HepG2 (cell line): Measurements from ENCODE around the gene AUNIP. TPM values are rescaled to one million over a fixed set of nuclear protein-coding genes. Genes with fewer than 3 reads are reported as not detected.

ENCODE experiments used
- ATAC-seq: fragments of 200-7000 bp; cut with Tn5 transposase; 3 replicates; pipeline ENCODE4 v1.9.1; 2020; ENCODE audit warnings: mild to moderate bottlenecking, moderate library complexity
- BruUV-seq: library from RNA; stranded (reverse); fragments of 400-500 nt; replicated peaks from 2 replicates; lab custom pipeline; 2021; lab: Mats Ljungman, UMichigan
- CTCF ChIA-PET: fragments of 300-600 bp; formaldehyde crosslinking; extraction: SDS; loops from one replicate; lab custom pipeline; 2021; ENCODE audit warnings: low total read pairs, inconsistent platforms, low intra/inter-chr PET ratio; lab: Yijun Ruan, JAX
- POLR2A ChIA-PET: fragments of 350-600 bp; sonication (Branson Sonifier 250); formaldehyde crosslinking; loops from one replicate; lab custom pipeline; 2020; ENCODE audit warnings: antibody characterized with exemption, inconsistent platforms; lab: Yijun Ruan, JAX
- DNase-seq: peaks from one replicate; pipeline ENCODE4 v3.0.0-alpha.2; 2015; ENCODE audit warnings: low spot score
- FAIRE-seq: peaks from 3 replicates; lab custom pipeline; 2011; peaks lifted over from hg19 to GRCh38; lab: Jason Lieb, UNC
- H2AFZ ChIP-seq: one replicate; pipeline ENCODE4 v1.6.1; 2011; ENCODE audit warnings: low read length, inconsistent platforms
- H3K27ac ChIP-seq: fragments of 300-600 bp; 3 replicates; pipeline ENCODE4 v1.8.0; 2011; ENCODE audit warnings: mixed run types, mild to moderate bottlenecking, mixed read lengths, low read length, inconsistent platforms; ENCODE audit not compliant: insufficient read depth; ENCODE audit errors: extremely low read length
- H3K27me3 ChIP-seq, 2 experiments: fragments of 200-600 bp in 1 of 2; 2 replicates in 1 of 2; 3 replicates in 1 of 2; pipeline versions ENCODE4 v1.6.0 to v1.8.0; 2011; ENCODE audit warnings: low read length in 2 of 2, mild to moderate bottlenecking in 2 of 2, moderate library complexity in 2 of 2, inconsistent platforms in 1 of 2; ENCODE audit not compliant: insufficient read depth in 2 of 2, control insufficient read depth in 1 of 2
- H3K36me3 ChIP-seq, 2 experiments: fragments of 200-600 bp in 1 of 2; replicated peaks in 1 of 2; 2 replicates in 1 of 2; 3 replicates in 1 of 2; pipeline versions ENCODE4 v1.5.1 to v1.8.0; 2011; ENCODE audit warnings: low read length in 2 of 2, inconsistent platforms in 1 of 2; ENCODE audit not compliant: insufficient read depth in 2 of 2, control insufficient read depth in 1 of 2
- H3K4me1 ChIP-seq: 2 replicates; pipeline ENCODE4 v1.5.1; 2012; ENCODE audit warnings: low read length, inconsistent platforms; ENCODE audit not compliant: insufficient read depth
- H3K4me2 ChIP-seq: 2 replicates; pipeline ENCODE4 v1.6.0; 2011; ENCODE audit warnings: low read depth, low read length, inconsistent platforms
- H3K4me3 ChIP-seq, 3 experiments: fragments of 200-600 bp in 1 of 3; sonication (generic), shearing (Covaris generic) in 1 of 3; replicated peaks in 1 of 3; 2 replicates each; pipeline ENCODE4 v1.5.1; 2011 to 2016; ENCODE audit warnings: low read length in 3 of 3, inconsistent platforms in 2 of 3, low read depth in 2 of 3, mild to moderate bottlenecking in 2 of 3, control low read depth in 1 of 3, mixed read lengths in 1 of 3; ENCODE audit not compliant: insufficient read depth in 1 of 3
- H3K79me2 ChIP-seq: one replicate; pipeline ENCODE4 v1.6.1; 2011; ENCODE audit warnings: low read length, inconsistent platforms; ENCODE audit not compliant: insufficient read depth
- H3K9ac ChIP-seq: 2 replicates; pipeline ENCODE4 v1.6.0; 2011; ENCODE audit warnings: mild to moderate bottlenecking, low read depth, low read length, inconsistent platforms; ENCODE audit not compliant: insufficient read depth
- H3K9me3 ChIP-seq: 2 replicates; pipeline ENCODE4 v1.5.1; 2012; ENCODE audit warnings: mild to moderate bottlenecking, low read length
- H4K20me1 ChIP-seq: 2 replicates; pipeline ENCODE4 v1.6.0; 2011; ENCODE audit warnings: inconsistent platforms, mild to moderate bottlenecking, low read length, moderate library complexity; ENCODE audit not compliant: insufficient read depth
- ETV5 ChIP-seq: IDR thresholded peaks from 2 replicates; pipeline ENCODE4 v1.6.1; 2018; ENCODE audit warnings: missing biosample characterization, missing genetic modification reagents, inconsistent platforms, borderline replicate concordance
- GABPA ChIP-seq, 2 experiments: IDR thresholded peaks; 2 replicates each; pipeline ENCODE4 v1.6.1; 2011 to 2016; ENCODE audit warnings: low read depth in 2 of 2, low read length in 1 of 2, missing biosample characterization in 1 of 2, missing genetic modification characterization in 1 of 2
- HOXA3 ChIP-seq: sonication (generic); formaldehyde crosslinking; IDR thresholded peaks from 2 replicates; pipeline ENCODE4 v1.5.0; 2020; ENCODE audit warnings: missing genetic modification reagents
- KDM5B ChIP-seq: sonication (generic); formaldehyde crosslinking; IDR thresholded peaks from 2 replicates; pipeline ENCODE4 v1.4.0; 2020; ENCODE audit warnings: missing genetic modification reagents, mild to moderate bottlenecking, borderline replicate concordance
- MED1 ChIP-seq: sonication (generic); formaldehyde crosslinking; IDR thresholded peaks from 2 replicates; pipeline ENCODE4 v1.4.0; 2020; ENCODE audit warnings: missing genetic modification reagents
- PATZ1 ChIP-seq: sonication (generic); formaldehyde crosslinking; IDR thresholded peaks from 2 replicates; pipeline ENCODE4 v1.4.0; 2020; ENCODE audit warnings: missing genetic modification reagents
- SP4 ChIP-seq: sonication (generic); formaldehyde crosslinking; IDR thresholded peaks from 2 replicates; pipeline ENCODE4 v1.8.1; 2023; ENCODE audit warnings: mild to moderate bottlenecking, missing genetic modification reagents
- ZBTB38 ChIP-seq: sonication (generic); formaldehyde crosslinking; IDR thresholded peaks from 2 replicates; pipeline ENCODE4 v1.5.1; 2020; ENCODE audit warnings: mild to moderate bottlenecking, missing genetic modification reagents
- ZNF432 ChIP-seq: sonication (generic); formaldehyde crosslinking; IDR thresholded peaks from 2 replicates; pipeline ENCODE4 v1.5.0; 2020; ENCODE audit warnings: missing genetic modification reagents, mild to moderate bottlenecking, borderline replicate concordance
- ZNF468 ChIP-seq: sonication (generic); formaldehyde crosslinking; IDR thresholded peaks from 2 replicates; pipeline ENCODE4 v1.8.0; 2022; ENCODE audit warnings: mild to moderate bottlenecking, moderate library complexity, missing genetic modification reagents
- ZNF788 ChIP-seq: sonication (generic); formaldehyde crosslinking; IDR thresholded peaks from 2 replicates; pipeline ENCODE4 v1.5.0; 2020; ENCODE audit warnings: mild to moderate bottlenecking, missing genetic modification reagents, borderline replicate concordance
- WGBS: methylation state at CpG from one replicate; pipeline ENCODE4 v1.1.6; 2017; ENCODE audit warnings: low lambda C conversion rate; 5-methylcytosine and 5-hydroxymethylcytosine counted together
- in situ Hi-C: cut with HindIII; loops from 2 replicates; pipeline ENCODE4 v1.10.0; 2017; ENCODE audit warnings: low pct_unique_long_range_greater_than_20kb; ENCODE audit not compliant: extremely low pct_ligation_motif_present
- intact Hi-C: fragments of 100-400 bp; cut with micrococcal nuclease; formaldehyde crosslinking; loops from one replicate; pipeline ENCODE4 v1.10.0; 2022; ENCODE audit not compliant: unreplicated experiment
- polyA plus RNA-seq, 8 experiments: library from polyadenylated mRNA; depleted of rRNA in 3 of 8; stranded (reverse) in 7 of 8; unstranded in 1 of 8; fragments of >200 nt; fragmentation: Illumina TruSeq in 4 of 8; extraction: Trizol in 4 of 8; gene quantifications; 2 replicates each; pipeline versions ENCODE4 v1.2.1 to v1.2.3, GENCODE V29; 2011 to 2016; ENCODE audit warnings: low read depth in 4 of 8, missing spikeins in 1 of 8, mixed read lengths in 1 of 8; ENCODE audit not compliant: insufficient read depth in 1 of 8
- total RNA-seq, 5 experiments: library from RNA; depleted of rRNA; stranded (reverse); fragments of >200 nt; fragmentation: Illumina TruSeq; extraction: Trizol; gene quantifications; 2 replicates each; pipeline ENCODE4 v1.2.3, GENCODE V29; 2016; ENCODE audit warnings: low read depth in 1 of 5
- TF ChIP-seq, protein P1 (sequence below): sonication (generic); formaldehyde crosslinking; IDR thresholded peaks from 2 replicates; pipeline ENCODE4 v1.4.0; 2020; ENCODE audit warnings: low read depth, missing genetic modification reagents

AUNIP gene
- total and polyA plus RNA-seq, 2 of the 13 experiments (the other 11 are each of a cell fraction or from before 2014, with no cell fraction given) = 3.8 to 12.3 TPM

DNA sequence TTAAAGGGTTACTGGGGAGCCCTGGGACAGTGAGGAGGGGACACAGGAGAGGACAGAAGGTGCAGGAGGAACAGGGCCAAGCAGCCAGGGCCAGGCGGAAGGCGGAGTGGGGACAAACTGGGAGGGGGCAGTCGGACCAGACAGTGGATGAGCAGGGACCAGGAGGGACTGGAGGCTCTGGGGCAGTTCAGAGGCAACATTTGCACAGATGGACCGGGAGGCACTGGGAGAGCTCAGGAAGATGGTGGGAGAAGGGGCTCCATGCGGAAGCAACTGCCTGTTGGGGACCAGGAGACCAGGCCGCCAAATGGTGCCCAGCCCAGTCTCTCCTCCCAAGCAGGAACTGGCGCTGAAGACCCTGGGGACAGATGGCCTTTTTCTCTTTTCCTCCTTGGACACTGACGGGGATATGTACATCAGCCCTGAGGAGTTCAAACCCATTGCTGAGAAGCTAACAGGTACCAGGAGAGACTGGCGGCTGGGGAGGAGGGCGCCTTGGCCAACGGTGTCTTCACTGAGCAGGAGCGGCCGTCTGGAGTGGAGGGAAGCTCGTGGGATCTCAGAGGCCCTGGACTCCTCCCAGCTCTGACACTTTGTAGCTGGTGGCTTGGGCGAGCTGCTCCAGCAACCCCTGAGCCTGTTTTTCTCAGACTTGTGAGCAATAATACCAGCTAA is 58.4 kb downstream of the AUNIP start (continued):
- TF ChIP-seq PATZ1 (CRISPR knock-in tag) = 0 out of 2 replicates have a peak, but pooled peaks have one; percentile 15
- TF ChIP-seq ZBTB38 (CRISPR knock-in tag) = peak; percentile 48; the same call in 1 of the 2 replicates

DNA sequence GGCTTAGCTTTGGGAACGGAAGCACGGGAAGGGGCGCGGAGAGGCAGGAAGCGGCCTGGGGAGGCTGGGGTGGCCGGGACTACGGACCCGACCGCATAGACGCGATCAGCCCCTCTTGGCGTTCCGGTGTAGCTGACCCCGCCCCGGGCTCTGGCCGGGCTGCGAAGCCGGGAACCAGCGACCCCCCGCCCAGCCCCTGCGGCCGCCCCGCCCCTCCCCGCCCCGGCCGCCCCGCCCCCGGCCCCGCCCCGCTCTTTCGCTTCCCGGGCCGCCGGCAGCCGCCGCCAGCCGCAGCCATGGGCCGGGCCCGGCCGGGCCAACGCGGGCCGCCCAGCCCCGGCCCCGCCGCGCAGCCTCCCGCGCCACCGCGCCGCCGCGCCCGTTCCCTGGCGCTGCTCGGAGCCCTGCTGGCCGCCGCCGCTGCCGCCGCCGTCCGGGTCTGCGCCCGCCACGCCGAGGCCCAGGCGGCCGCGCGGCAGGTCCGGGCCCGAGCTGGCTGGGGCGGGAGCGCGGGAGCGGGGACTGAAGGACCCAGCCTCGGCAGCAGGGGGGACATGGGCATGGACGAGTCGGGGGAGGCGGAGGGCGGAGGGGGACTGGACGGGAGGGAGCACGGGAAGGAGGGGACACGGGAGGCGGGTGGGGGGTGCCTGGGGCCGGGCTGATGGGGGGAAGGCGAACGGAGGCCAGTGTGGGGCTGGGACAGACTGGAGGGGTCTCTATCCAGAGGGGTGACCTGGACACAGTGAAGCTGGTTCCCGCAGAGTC is 59.1 kb downstream of the AUNIP start, which contains the start of gene SELENON:
TSS of gene SELENON (plus strand) at position 259 of the 768 bp plus-strand sequence. CDS start at position 297, 38 bp downstream.
- Histone ChIP-seq H3K27me3 (peaks cover 0 to 13% of the 10 kb centered on the region in 2 experiments; a peak in 1 of 5 replicates), H3K36me3 (no peaks in the 10 kb centered on the region), H3K4me1 (peaks cover 26% of the 10 kb centered on the region), H3K9ac (peak within 1 kb of the TSS; percentile 69; the same call in 1 of the 2 replicates), H3K4me2 (peak within 1 kb of the TSS; percentile 92), H4K20me1 (no peaks in the 10 kb centered on the region), H3K27ac (no peak within 1 kb of the TSS), H3K4me3 (peak within 1 kb of the TSS; percentile 49 to 76 (median 74)), H3K9me3 (no peaks in the 10 kb centered on the region), H3K79me2 (no peaks in the 10 kb centered on the region), H2AFZ (no peak within 1 kb of the TSS)
- 4% methylated on average over 9 of the region's 91 CpGs for WGBS
- POLR2A ChIA-PET = interaction anchor here (1.0 to 1.1 kb wide), 3 partner anchors 20 to 191 kb away, joined by 3 read pairs; partner anchors contain the start of gene MTFR1L
- intact Hi-C loops = loop anchor here (5.0 kb wide), 2 partner anchors 43 to 183 kb away; partner anchors contain the start of gene MAN1C1
- in situ Hi-C loops = loop anchor here (5.0 to 25.0 kb wide), 2 partner anchors 43 to 188 kb away; partner anchors contain the start of gene MAN1C1
- BruUV-seq = no TSS peak
- peak; percentile 20 for DNase-seq
- FAIRE-seq = no peak
- peak; percentile 59 for ATAC-seq
- CTCF ChIA-PET = no interaction called here
- TF ChIP-seq MED1 (CRISPR knock-in tag) (no peak), ZNF788 (CRISPR knock-in tag) (no peak), ZNF432 (CRISPR knock-in tag) (no peak), GABPA (IDR thresholded peaks at IDR 0.05; ENCODE audit: low read depth, low read length) (peak; percentile 15; the same call in 1 of the 2 replicates), GABPA (CRISPR knock-in tag; IDR thresholded peaks at IDR 0.05; ENCODE audit: low read depth) (no peak), ETV5 (peak; percentile 20; the same call in 1 of the 2 replicates), HOXA3 (CRISPR knock-in tag) (peak; percentile 47; the same call in 1 of the 2 replicates), ZNF468 (CRISPR knock-in tag) (no peak), KDM5B (CRISPR knock-in tag) (0 out of 2 replicates have a peak, but pooled peaks have one; percentile 20), SP4 (CRISPR knock-in tag) (peak; percentile 43; the same call in 1 of the 2 replicates)
- TF ChIP-seq, protein P1, sequence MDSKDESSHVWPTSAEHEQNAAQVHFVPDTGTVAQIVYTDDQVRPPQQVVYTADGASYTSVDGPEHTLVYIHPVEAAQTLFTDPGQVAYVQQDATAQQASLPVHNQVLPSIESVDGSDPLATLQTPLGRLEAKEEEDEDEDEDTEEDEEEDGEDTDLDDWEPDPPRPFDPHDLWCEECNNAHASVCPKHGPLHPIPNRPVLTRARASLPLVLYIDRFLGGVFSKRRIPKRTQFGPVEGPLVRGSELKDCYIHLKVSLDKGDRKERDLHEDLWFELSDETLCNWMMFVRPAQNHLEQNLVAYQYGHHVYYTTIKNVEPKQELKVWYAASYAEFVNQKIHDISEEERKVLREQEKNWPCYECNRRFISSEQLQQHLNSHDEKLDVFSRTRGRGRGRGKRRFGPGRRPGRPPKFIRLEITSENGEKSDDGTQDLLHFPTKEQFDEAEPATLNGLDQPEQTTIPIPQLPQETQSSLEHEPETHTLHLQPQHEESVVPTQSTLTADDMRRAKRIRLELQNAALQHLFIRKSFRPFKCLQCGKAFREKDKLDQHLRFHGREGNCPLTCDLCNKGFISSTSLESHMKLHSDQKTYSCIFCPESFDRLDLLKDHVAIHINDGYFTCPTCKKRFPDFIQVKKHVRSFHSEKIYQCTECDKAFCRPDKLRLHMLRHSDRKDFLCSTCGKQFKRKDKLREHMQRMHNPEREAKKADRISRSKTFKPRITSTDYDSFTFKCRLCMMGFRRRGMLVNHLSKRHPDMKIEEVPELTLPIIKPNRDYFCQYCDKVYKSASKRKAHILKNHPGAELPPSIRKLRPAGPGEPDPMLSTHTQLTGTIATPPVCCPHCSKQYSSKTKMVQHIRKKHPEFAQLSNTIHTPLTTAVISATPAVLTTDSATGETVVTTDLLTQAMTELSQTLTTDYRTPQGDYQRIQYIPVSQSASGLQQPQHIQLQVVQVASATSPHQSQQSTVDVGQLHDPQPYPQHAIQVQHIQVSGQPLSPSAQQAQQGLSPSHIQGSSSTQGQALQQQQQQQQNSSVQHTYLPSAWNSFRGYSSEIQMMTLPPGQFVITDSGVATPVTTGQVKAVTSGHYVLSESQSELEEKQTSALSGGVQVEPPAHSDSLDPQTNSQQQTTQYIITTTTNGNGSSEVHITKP = no peak
